AG04449 (cell line): ENCODE results near the gene MRS2.

ENCODE experiments used
- CTCF ChIA-PET: fragments of 350-600 bp; formaldehyde crosslinking; extraction: SDS; loops from one replicate; lab custom pipeline; 2021; ENCODE audit warnings: antibody characterized with exemption; lab: Yijun Ruan, JAX
- POLR2A ChIA-PET: fragments of 400-600, 350-600 bp; formaldehyde crosslinking; extraction: SDS; loops from one replicate; lab custom pipeline; 2020; ENCODE audit warnings: antibody characterized with exemption, inconsistent platforms; lab: Yijun Ruan, JAX
- DNase-seq: peaks from one replicate; pipeline ENCODE4 v3.0.0-alpha.2; 2010; ENCODE audit warnings: low read depth, low spot score
- H3K4me3 ChIP-seq: 2 replicates; pipeline ENCODE4 v1.5.1; 2011; ENCODE audit warnings: low read depth, mild to moderate bottlenecking, control low read depth, low read length
- TF ChIP-seq, protein P1 (sequence below): IDR thresholded peaks from one replicate; pipeline ENCODE4 v1.5.1; 2011; ENCODE audit warnings: mild to moderate bottlenecking, moderate library complexity, low read length, control low read depth, inconsistent platforms; ENCODE audit not compliant: insufficient read depth; ENCODE audit errors: missing control alignments

The MRS2 gene

DNA sequence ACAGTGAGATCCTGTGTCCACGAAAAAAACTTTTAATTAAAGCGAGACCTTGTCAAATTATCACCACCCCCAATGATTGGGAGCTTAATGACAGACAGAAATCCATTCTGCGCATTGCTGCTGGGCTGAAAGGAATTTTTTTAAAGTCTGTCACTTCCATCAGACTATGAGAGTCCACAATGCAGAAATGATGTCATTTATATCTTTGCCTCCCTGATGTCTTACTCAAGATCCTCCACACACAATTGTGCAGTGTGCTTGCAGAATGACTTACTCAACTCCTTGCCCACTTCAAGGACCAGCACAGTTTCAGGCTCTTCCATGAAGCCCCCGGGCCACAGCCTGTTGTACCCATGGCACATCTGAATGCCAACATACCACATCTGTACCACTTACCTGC, 45.7 kb downstream of the MRS2 start:
- POLR2A ChIA-PET = no interaction called here
- TF ChIP-seq, protein P1, sequence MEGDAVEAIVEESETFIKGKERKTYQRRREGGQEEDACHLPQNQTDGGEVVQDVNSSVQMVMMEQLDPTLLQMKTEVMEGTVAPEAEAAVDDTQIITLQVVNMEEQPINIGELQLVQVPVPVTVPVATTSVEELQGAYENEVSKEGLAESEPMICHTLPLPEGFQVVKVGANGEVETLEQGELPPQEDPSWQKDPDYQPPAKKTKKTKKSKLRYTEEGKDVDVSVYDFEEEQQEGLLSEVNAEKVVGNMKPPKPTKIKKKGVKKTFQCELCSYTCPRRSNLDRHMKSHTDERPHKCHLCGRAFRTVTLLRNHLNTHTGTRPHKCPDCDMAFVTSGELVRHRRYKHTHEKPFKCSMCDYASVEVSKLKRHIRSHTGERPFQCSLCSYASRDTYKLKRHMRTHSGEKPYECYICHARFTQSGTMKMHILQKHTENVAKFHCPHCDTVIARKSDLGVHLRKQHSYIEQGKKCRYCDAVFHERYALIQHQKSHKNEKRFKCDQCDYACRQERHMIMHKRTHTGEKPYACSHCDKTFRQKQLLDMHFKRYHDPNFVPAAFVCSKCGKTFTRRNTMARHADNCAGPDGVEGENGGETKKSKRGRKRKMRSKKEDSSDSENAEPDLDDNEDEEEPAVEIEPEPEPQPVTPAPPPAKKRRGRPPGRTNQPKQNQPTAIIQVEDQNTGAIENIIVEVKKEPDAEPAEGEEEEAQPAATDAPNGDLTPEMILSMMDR = no peak
- no peak overlapping the region for H3K4me3 ChIP-seq
- no peak for DNase-seq
- CTCF ChIA-PET = no interaction called here

DNA sequence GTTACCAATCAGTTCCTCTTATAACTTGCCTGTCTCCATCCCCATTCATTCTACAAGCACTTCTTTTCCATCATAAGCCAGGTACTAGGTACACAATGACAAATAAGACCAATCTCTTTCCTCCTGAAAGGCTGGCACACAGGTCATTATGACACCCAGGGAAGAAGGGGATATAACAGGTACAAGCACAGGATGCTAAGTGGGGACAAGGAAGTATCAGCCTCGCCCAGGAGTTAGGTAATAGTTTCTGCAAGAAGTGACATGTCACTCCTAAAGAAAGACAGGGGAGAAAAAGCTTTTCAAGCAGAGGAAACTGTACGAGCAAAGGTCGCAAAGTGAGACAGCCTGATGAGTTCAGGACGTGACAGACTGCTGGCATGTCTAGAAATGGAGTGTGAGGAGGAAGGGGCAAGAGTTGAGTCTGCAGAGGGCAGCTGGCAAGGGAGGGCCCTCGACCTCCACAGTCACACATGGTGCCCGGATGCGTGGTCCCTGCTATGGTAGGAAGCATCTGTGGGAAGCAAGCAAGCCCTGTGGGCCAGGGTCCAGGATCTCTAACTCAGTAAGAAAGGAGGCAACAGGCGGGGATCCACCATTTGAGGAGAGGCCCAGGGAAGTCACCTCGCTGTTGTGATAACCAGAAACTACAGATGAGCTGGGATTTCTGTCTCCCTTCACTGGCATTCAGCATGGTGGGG, 46.2 kb downstream of the MRS2 start:
- no peak overlapping the region for H3K4me3 ChIP-seq
- POLR2A ChIA-PET = no interaction called here
- CTCF ChIA-PET = no interaction called here
- TF ChIP-seq, protein P1 = no peak
- DNase-seq = no peak

DNA sequence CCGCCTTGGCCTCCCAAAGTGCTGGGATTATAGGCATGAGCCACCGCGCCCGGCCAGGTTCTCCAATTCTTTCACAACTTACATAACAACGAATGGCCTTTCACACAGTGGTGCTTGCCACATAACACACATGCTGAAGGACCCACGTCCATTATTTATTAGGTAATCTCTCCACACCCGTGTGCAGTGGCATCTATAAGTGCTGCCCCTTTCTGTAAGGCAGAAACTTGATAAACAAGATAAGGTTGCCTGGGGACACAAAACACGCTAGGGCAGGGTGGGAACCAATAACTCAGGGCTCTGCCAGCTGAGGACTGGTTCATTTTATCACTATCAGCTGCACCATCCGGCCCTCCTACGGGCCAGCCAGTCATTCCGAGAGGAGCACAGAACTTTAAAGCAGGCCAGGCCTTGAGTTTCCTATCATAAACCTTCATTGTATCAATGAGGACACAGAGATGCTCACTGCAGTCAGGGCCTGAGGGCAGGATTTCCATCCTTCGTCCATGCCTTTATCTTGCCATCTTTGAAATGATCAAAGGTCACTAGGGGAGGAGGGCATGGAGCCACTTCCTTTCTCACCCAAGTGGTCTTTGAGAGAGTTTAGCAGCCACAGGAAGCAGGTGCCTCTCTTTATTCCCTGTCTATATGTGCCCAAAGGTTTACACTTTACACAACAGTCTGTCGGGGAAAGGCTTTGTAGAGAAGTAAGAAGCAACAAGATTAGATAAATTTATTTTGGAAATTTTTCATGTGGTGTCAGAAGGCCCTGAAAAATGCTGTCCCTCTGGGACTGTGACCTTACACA, 49.0 kb downstream of the MRS2 start:
- ChIA-PET POLR2A (no interaction called here), CTCF (no interaction called here)
- DNase-seq = no peak
- TF ChIP-seq, protein P1 = no peak
- no peak overlapping the region for H3K4me3 ChIP-seq

DNA sequence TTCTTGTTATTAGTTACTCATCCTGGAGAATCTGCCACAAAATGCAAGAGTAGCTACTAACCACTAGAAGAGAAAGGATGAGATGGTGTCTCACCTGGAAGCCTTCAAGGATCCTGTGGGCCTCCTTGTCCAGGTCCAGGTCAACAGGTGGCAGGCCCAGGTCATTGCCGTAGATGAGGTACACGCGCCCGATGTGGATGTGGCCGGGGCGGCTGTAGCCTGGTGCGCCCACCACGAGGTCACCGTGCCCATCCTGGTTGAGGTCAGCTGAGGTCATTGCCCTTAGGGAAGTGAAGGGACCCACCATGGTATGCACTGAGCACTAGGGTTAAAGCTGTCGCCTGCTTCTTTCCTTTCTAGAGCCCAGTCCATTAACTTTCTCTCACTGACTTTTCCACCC, 51.2 kb downstream of the MRS2 start:
- TF ChIP-seq, protein P1 = no peak
- ChIA-PET POLR2A (no interaction called here), CTCF (no interaction called here)
- no peak for DNase-seq
- no peak overlapping the region for H3K4me3 ChIP-seq

DNA sequence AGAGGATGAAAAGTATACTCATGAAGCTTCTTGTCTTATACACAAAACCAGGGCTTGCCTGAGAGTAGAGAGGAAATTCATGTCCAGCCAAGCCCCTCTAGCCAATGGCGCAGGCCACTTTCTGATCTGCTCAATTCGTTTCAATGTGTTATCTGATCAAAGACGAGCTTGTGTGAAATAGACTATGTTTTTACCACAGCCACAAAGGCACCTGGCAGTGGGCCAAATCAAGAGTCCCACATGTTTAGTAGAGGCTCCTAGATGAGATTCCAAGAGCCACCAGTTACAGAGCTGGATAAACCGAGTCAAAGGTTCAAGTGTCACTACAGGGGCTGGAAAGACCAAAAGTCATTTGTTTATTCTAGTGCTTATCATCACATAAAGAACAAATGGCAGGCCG, 51.7 kb downstream of the MRS2 start:
- DNase-seq = no peak
- ChIA-PET POLR2A (no interaction called here), CTCF (no interaction called here)
- H3K4me3 ChIP-seq = no peak overlapping the region
- TF ChIP-seq, protein P1 = no peak

DNA sequence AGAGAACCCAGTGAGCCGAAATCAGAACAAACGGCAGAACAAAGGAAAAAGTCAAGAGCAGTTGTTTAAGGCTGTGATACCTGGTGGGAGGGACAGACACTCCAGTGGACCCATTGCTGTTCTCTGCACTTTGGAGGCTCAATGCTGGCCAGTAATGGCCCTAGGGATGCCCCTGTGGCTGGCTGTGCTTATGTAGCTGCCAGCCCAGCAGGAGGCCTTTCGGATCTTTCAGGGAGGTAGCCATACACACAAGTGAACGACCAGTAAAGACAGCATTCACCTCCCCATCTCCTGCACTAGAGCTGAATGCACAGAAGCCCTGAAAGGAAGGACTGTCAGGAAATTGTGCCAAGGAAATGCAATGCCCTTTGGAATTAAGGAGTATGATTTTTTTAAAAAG, 52.3 kb downstream of the MRS2 start:
- ChIA-PET POLR2A (no interaction called here), CTCF (interaction anchor here (1.0 kb wide), 1 partner anchor 34 kb away, joined by 3 read pairs; no protein-coding TSS in a partner anchor)
- TF ChIP-seq, protein P1 = no peak
- H3K4me3 ChIP-seq = no peak overlapping the region
- no peak for DNase-seq
